ENCODE data around the gene NUDT21. TPM values are rescaled to one million over a fixed set of nuclear protein-coding genes. Genes with fewer than 3 reads are reported as not detected.

NUDT21 gene
- total RNA-seq, 1 experiment from 2014 or later = 83.4 TPM

- Mint-ChIP-seq H3K4me1 (ENCODE audit: insufficient read depth, unreplicated experiment) (peaks cover 20% of the 10 kb centered on the region), H3K27ac (ENCODE audit: low read depth, unreplicated experiment) (no peak overlapping the region), H3K27me3 (ENCODE audit: insufficient read depth, unreplicated experiment) (no peaks in the 10 kb centered on the region), H3K9me3 (ENCODE audit: unreplicated experiment) (no peaks in the 10 kb centered on the region), H3K4me3 (ENCODE audit: unreplicated experiment) (no peak overlapping the region), H3K36me3 (ENCODE audit: insufficient read depth, unreplicated experiment) (peaks cover 52% of the 10 kb centered on the region)
- intact Hi-C loops (cut with micrococcal nuclease) = no loop called here
- ChIA-PET CTCF (interaction anchor here (0.6 to 1.0 kb wide), 2 partner anchors 10 to 202 kb away, joined by 3 to 4 read pairs; no protein-coding TSS in a partner anchor), POLR2A (interaction anchor here (0.6 to 1.5 kb wide), 3 partner anchors 20 to 240 kb away, joined by 3 to 9 read pairs (median 3); partner anchors contain the start of gene MT1X)
- no TSS peak for BruUV-seq (replicated peaks)
- no peak for TF ChIP-seq CTCF (IDR thresholded peaks at IDR 0.05; ENCODE audit: unreplicated experiment)
- no peak for DNase-seq (ENCODE audit: unreplicated experiment)
Observed at GRCh38 chr16:56447286-56447685, 3.8 kb downstream of the NUDT21 start.

GRCh38 chr16:56438038-56438437 lies 13.1 kb downstream of the NUDT21 start:
- no peak for TF ChIP-seq CTCF (IDR thresholded peaks at IDR 0.05; ENCODE audit: unreplicated experiment)
- BruUV-seq (replicated peaks) = no TSS peak
- intact Hi-C loops (cut with micrococcal nuclease) = no loop called here
- POLR2A ChIA-PET = interaction anchor here (4.4 to 6.5 kb wide), 2 partner anchors 10 to 13 kb away, joined by 18 to 29 read pairs; partner anchors contain the start of genes NUDT21 and OGFOD1
- CTCF ChIA-PET = interaction anchor here (1.2 kb wide), 1 partner anchor 58 kb away, joined by 4 read pairs; no protein-coding TSS in a partner anchor
- no peak for DNase-seq (ENCODE audit: unreplicated experiment)
- Mint-ChIP-seq H3K4me1 (ENCODE audit: insufficient read depth, unreplicated experiment) (no peaks in the 10 kb centered on the region), H3K27ac (ENCODE audit: low read depth, unreplicated experiment) (no peak overlapping the region), H3K9me3 (ENCODE audit: unreplicated experiment) (no peaks in the 10 kb centered on the region), H3K36me3 (ENCODE audit: insufficient read depth, unreplicated experiment) (peaks cover 89% of the 10 kb centered on the region), H3K27me3 (ENCODE audit: insufficient read depth, unreplicated experiment) (no peaks in the 10 kb centered on the region), H3K4me3 (ENCODE audit: unreplicated experiment) (no peak overlapping the region)

- no TSS peak for BruUV-seq (replicated peaks)
- POLR2A ChIA-PET = interaction anchor here (0.7 to 6.5 kb wide), 2 partner anchors 15 to 28 kb away, joined by 3 to 29 read pairs; partner anchors contain the start of genes NUDT21 and OGFOD1
- DNase-seq (ENCODE audit: unreplicated experiment) = no peak
- Mint-ChIP-seq H3K4me1 (ENCODE audit: insufficient read depth, unreplicated experiment) (no peaks in the 10 kb centered on the region), H3K4me3 (ENCODE audit: unreplicated experiment) (no peak overlapping the region), H3K36me3 (ENCODE audit: insufficient read depth, unreplicated experiment) (peaks cover 93% of the 10 kb centered on the region), H3K9me3 (ENCODE audit: unreplicated experiment) (no peaks in the 10 kb centered on the region), H3K27ac (ENCODE audit: low read depth, unreplicated experiment) (no peak overlapping the region), H3K27me3 (ENCODE audit: insufficient read depth, unreplicated experiment) (no peaks in the 10 kb centered on the region)
- intact Hi-C loops (cut with micrococcal nuclease) = no loop called here
- TF ChIP-seq CTCF (IDR thresholded peaks at IDR 0.05; ENCODE audit: unreplicated experiment) = no peak
- CTCF ChIA-PET = interaction anchor here (0.6 to 0.7 kb wide), 3 partner anchors 36 to 254 kb away, joined by 3 to 5 read pairs (median 4); no protein-coding TSS in a partner anchor
Observed at GRCh38 chr16:56436258-56436657, 14.9 kb downstream of the NUDT21 start.

GRCh38 chr16:56428091-56428490 lies 23.0 kb downstream of the NUDT21 start:
- H3K9me3 Mint-ChIP-seq (ENCODE audit: unreplicated experiment) = no peaks in the 10 kb centered on the region
- no peak overlapping the region for H3K27ac Mint-ChIP-seq (ENCODE audit: low read depth, unreplicated experiment)
- no peak for DNase-seq (ENCODE audit: unreplicated experiment)
- intact Hi-C loops (cut with micrococcal nuclease) = loop anchor here (10.0 kb wide), 1 partner anchor 93 kb away; no protein-coding TSS in a partner anchor
- H3K4me1 Mint-ChIP-seq (ENCODE audit: insufficient read depth, unreplicated experiment) = peaks cover 17% of the 10 kb centered on the region
- BruUV-seq (replicated peaks) = no TSS peak
- H3K4me3 Mint-ChIP-seq (ENCODE audit: unreplicated experiment) = no peak overlapping the region
- peaks cover 36% of the 10 kb centered on the region for H3K36me3 Mint-ChIP-seq (ENCODE audit: insufficient read depth, unreplicated experiment)
- no peak for TF ChIP-seq CTCF (IDR thresholded peaks at IDR 0.05; ENCODE audit: unreplicated experiment)
- CTCF ChIA-PET = interaction anchor here (0.9 kb wide), 1 partner anchor 14 kb away, joined by 3 read pairs; no protein-coding TSS in a partner anchor
- H3K27me3 Mint-ChIP-seq (ENCODE audit: insufficient read depth, unreplicated experiment) = no peaks in the 10 kb centered on the region
- POLR2A ChIA-PET = interaction anchor here (0.5 to 3.8 kb wide), 7 partner anchors 11 to 380 kb away, joined by 3 to 34 read pairs (median 5); partner anchors contain the start of genes NUDT21 and OGFOD1

All from MCF 10A (cell line).